H1 (cell line): ENCODE results near the gene ELOVL5.

ENCODE experiments used
- CHD2 ChIP-seq: IDR thresholded peaks from 2 replicates; pipeline ENCODE4 v1.6.1; 2012; ENCODE audit warnings: low read length, improper control_type of control experiment
- CTCF ChIP-seq, 3 experiments: IDR thresholded peaks; 1 replicate in 2 of 3; 2 replicates in 1 of 3; pipeline versions ENCODE4 v1.5.1 to v1.6.1; 2011; ENCODE audit warnings: low read length in 3 of 3, mild to moderate bottlenecking in 3 of 3, inconsistent platforms in 2 of 3, low read depth in 1 of 3, moderate library complexity in 1 of 3; ENCODE audit not compliant: insufficient read depth in 1 of 3; ENCODE audit errors: control extremely low read depth in 1 of 3
- EGR1 ChIP-seq: IDR thresholded peaks from 2 replicates; pipeline ENCODE4 v1.6.1; 2011; ENCODE audit warnings: low read depth, low read length, borderline replicate concordance
- EP300 ChIP-seq, 2 experiments: IDR thresholded peaks; 1 replicate in 1 of 2; 2 replicates in 1 of 2; pipeline ENCODE4 v1.6.1; 2011 to 2012; ENCODE audit warnings: low read depth in 2 of 2, low read length in 2 of 2, mild to moderate bottlenecking in 2 of 2, borderline replicate concordance in 1 of 2, inconsistent platforms in 1 of 2, moderate library complexity in 1 of 2
- EZH2 ChIP-seq: fragments of 200-600 bp; sonication (generic); IDR thresholded peaks from 2 replicates; pipeline ENCODE4 v1.7.1; 2012; ENCODE audit warnings: low read depth, mild to moderate bottlenecking, moderate library complexity, low read length, inconsistent platforms; ENCODE audit not compliant: severe bottlenecking
- GABPA ChIP-seq: IDR thresholded peaks from 2 replicates; pipeline ENCODE4 v1.6.1; 2011; ENCODE audit warnings: mild to moderate bottlenecking, low read length, moderate library complexity, borderline replicate concordance; ENCODE audit not compliant: insufficient read depth
- GTF2F1 ChIP-seq: IDR thresholded peaks from 2 replicates; pipeline ENCODE4 v1.6.1; 2012; ENCODE audit warnings: low read depth, low read length, improper control_type of control experiment, borderline replicate concordance
- HDAC2 ChIP-seq, 2 experiments: fragments of 300-600 bp in 1 of 2; sonication (generic) in 1 of 2; IDR thresholded peaks; 2 replicates each; pipeline ENCODE4 v1.6.1; 2011 to 2012; ENCODE audit warnings: low read depth in 2 of 2, low read length in 2 of 2, mild to moderate bottlenecking in 2 of 2, moderate library complexity in 2 of 2, borderline replicate concordance in 1 of 2, inconsistent platforms in 1 of 2
- RAD21 ChIP-seq, 2 experiments: IDR thresholded peaks in 1 of 2; conservative IDR thresholded peaks in 1 of 2; 2 replicates each; pipeline ENCODE4 v1.6.1; 2011; ENCODE audit warnings: low read depth in 2 of 2, low read length in 2 of 2, improper control_type of control experiment in 1 of 2, inconsistent platforms in 1 of 2, mild to moderate bottlenecking in 1 of 2, moderate library complexity in 1 of 2
- SAP30 ChIP-seq: fragments of 300-600 bp; sonication (generic); IDR thresholded peaks from 2 replicates; pipeline ENCODE4 v1.7.1; 2012; ENCODE audit warnings: low read length, moderate library complexity, mild to moderate bottlenecking, inconsistent platforms; ENCODE audit not compliant: insufficient read depth, insufficient replicate concordance
- TCF12 ChIP-seq: IDR thresholded peaks from 2 replicates; pipeline ENCODE4 v1.6.1; 2011; ENCODE audit warnings: low read depth, mild to moderate bottlenecking, low read length

GRCh38 chr6:53363341-53364079 lies 14.8 kb upstream of the ELOVL5 start:
- TF ChIP-seq EGR1: no peak
- TF ChIP-seq HDAC2 (IDR thresholded peaks at IDR 0.05; ENCODE audit: borderline replicate concordance in 1 of 2, low read depth in 2 of 2, low read length in 2 of 2): no peak
- no peak for TF ChIP-seq CTCF (IDR thresholded peaks at IDR 0.05; ENCODE audit: control extremely low read depth in 1 of 3, insufficient read depth in 1 of 3, low read depth in 1 of 3, low read length in 3 of 3)
- TF ChIP-seq GABPA: no peak
- TF ChIP-seq EP300 (IDR thresholded peaks at IDR 0.05; ENCODE audit: borderline replicate concordance in 1 of 2, low read depth in 2 of 2, low read length in 2 of 2): no peak
- TF ChIP-seq EZH2: no peak
- no peak for TF ChIP-seq SAP30
- no peak for TF ChIP-seq RAD21 (IDR thresholded peaks at IDR 0.05 in 1 of 2, conservative IDR thresholded peaks at IDR 0.05 in 1 of 2; ENCODE audit: low read depth in 2 of 2, low read length in 2 of 2)
- no peak for TF ChIP-seq TCF12
- TF ChIP-seq CHD2: no peak
- no peak for TF ChIP-seq GTF2F1
